ENCODE data around the gene PDE4B.
"Not testable (repeated sequence)": the region's sequence is repeated elsewhere in the genome, so short reads cannot be mapped to it uniquely, and the experiment has no call there.

The PDE4B gene

DNA sequence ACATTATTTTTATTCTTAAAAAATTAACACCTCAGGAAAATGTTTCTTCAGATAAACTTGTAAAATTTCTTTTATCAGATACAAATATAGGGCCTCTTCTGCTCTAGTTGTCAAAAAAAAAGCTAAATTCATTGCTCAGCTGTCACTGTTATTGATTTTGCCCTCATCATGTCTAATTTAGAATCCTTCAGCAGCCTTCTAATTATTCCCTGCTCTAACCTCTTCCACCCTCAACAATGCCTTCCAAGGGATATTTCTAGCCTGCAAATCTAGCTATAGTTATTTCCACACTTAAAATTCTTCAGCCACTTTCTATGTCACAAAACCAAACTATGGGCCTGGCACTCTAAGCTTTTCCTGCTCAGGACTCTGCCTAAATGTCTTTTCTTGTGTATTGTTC is 25.2 kb downstream of the PDE4B start:
- DNase-seq: no peak

DNA sequence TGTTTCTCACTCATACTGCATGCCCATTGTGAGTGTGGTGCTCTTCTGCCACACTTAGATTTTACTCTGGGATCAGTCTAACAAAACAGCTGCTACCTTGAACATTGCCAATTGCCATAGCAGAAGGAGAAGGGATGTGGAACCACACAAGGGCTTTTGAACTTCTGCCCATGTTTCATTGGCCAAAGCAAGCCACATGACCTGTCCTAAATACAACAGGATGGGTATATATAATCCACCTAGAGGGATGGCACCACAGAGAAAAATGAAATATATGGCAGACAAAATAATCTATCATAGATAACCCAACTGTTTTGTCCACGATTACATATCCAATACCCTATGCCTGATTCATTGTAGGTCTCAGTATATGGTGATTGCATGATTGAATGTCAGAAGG is 26.3 kb downstream of the PDE4B start:
- DNase-seq: no peak

DNA sequence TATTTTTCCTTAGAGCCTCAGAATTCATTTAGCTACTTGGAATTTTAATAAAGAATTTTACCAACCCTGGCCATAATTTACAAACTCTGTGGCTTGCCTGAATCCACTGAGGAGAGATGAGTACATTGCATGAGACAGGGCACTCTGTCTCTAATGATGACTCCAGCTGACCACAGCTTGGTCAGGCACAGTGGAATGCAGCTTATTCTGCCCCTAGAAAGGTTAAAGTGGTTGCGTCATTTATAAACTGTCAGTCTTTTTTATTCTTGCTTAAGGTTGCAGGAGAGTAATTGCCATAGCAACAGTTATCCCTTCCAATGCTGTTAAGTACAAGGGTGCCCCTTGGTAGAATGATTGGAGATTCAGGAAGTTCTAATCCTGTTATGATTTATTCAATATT is 28.3 kb downstream of the PDE4B start:
- DNase-seq: peak; percentile 39 to 73 (median 69)

DNA sequence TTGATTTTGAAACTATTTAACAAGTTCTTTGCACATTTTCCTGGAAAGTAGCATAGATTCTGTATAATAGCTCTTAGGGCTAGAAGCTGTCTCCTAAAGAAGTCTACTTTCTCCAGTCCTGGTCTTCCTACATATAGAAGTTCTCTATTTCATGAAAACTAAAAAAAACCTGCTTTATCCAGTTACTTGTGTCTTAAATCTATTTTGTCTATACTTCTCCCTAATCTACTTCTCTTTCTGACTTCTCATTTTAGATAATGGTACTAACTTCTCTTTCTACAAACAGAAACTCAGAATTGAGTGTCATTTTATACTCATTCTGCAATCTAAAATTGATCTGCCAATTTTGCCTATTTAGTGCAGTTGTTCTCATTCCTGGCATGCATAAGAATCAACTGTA is 28.7 kb downstream of the PDE4B start:
- DNase-seq: peak; percentile 7 to 54 (median 39)

DNA sequence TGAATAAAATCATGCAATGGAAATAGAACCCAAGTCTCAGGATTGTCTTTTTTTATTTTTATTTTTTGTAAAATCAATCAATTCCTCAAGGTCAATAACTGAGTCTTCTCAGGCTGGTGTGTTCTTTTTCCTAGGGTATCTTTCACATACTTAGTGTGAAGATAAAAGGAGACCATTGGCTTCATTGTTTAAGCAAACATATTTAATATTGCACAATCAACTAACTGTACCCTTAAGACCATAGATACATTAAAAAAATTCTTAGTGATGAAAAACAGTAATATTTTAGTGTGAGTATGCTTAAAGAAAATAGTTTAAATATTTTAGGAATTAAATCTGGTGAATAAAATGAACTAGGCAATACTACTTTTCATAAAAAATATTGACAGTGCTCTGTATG is 31.4 kb downstream of the PDE4B start:
- DNase-seq: no peak

DNA sequence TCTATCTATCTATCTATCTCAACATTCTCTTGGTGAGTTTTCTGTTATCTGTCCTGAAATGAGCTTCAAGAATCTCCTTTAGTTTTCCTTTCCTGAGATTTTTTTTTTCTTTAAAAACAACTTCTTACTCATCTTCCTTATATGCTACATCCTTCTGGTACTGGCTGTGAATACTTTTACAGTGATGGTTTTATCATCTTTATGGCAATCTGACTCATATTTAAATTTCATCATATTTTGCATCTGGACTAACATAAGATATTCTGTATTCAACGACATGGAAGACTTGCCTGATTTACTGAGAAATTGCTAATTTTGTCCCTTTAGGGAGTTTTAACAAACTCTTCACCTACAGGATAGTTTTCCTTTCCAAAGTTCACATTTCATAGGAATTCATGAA is 33.0 kb downstream of the PDE4B start:
- no peak for DNase-seq

DNA sequence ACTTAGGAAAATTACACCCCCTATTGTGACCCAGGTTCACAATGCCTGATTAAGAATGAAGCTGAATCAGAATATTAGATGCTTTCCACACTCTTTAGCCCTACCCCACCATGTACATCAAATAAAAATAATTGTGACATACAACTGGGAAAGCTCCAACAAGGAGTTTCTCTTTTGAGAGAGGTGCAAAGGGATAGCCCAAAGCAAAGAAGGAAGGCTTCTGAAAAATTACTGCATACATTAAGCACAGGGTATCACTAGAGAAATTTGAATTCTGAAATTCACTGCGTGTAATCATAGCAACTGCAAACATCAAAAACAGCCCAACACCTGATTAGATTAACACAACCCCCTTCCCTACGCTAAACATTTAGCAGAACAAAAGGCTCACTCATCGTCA is 34.1 kb downstream of the PDE4B start:
- DNase-seq: no peak

DNA sequence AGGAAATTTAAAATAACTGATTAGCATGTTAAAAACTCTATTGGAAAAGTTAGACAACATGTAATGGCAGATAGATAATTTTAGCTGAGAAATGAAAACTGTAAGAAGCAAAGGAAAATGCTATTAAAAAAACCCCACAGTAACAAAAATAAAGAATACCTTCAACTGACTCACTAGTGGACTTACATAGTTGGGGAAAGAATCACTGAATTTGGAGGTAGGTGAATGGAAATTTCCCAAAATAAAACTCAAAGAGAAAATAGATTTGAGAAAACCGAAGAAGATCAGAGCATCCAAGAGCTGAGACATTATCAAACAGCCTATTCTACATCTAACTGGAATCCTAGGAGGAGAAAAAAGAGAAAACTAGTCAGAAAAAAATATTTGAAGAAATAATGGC is 34.7 kb downstream of the PDE4B start:
- no peak for DNase-seq

DNA sequence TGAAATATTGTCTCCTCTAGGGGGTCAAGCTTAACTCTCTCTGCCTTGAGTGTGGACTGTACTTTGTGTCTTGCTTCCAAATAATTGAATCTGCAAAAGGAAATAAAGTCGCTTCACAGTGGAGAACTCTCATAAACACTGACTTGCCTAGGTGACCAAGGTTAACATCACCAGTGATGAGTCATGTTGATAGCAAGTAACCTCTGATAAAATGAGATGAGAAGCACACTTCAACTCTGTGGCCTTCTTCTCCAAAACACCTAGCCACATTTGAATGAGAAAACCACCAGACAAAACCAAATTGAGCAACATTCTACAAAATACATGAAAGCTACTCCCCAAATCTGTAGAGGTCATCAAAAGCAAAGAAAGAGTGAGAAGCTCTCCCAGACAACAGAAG is 37.6 kb downstream of the PDE4B start:
- DNase-seq: no peak

DNA sequence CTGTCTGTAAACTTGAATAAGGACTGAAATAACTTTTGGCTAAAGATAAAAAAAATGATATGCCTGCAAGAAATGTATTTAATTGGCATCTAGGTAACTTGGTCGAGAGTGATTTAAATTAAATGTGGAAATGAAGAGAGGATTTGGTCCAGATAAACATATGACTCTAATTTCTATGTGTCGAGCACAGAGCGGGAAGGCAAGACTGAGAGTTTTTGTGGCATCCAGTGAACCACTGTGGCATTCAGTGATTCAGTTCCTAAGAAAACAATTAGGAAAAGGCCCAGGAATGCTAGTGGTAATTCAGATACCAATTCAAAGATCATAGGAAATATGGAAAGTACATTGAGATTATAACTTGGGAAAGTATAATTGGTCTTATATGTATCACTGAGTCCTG is 39.6 kb downstream of the PDE4B start:
- DNase-seq: no peak

DNA sequence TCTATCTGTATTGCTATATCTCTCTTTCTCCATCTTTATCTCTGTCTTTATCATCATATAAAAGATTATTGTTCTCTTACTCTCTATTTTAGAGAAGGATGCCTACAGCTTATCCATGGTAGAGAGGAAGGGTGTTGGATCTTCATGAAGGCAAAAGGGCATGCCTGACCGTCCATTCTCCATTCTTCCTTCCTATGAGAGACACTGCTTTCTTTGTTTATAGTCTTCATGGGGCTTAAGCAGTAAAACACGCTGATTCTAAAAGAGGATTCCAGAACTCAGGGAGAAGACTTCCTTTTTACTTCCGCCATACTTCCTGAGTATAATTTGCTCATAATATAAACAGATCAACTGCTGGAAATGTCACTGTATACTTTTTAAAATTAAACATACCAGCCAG is 44.0 kb downstream of the PDE4B start:
- DNase-seq: no peak

DNA sequence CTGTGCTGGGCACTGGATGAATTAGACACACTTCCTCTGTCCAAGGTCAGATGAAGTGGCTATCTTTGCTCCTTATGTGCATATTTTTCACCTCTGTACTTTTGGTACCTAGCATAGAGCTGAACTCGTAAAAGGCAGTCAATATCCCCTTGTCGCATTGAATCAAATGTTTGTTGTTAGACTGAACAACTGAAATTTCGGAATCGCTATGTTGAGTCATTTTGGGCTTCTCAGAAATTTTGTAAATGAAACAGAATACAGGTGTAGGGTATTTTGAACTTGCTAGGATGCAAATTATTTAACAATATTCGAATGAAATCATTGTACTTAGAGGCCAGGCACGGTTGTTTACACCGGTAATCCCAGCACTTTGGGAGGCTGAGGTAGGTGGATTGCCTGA is 48.0 kb downstream of the PDE4B start:
- no peak for DNase-seq

DNA sequence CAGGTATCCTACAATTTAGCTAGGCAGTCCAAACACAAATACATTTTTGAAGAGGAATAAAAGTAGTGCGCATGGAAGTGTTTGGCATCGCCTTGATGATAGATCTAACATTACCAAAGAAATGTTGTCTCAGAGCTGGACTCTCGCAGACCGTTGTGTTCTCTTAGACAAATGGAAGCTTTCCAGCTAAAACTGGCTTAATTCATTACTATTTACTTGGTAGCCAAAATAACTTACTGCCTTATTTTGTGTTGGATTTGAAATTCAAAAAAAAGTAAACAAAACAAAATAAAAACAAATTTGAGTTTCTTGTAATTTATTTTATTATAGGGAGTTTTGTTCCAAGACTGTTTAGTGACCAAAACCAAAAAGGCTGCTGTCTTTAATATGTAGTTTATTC is 51.6 kb downstream of the PDE4B start:
- DNase-seq: no peak

DNA sequence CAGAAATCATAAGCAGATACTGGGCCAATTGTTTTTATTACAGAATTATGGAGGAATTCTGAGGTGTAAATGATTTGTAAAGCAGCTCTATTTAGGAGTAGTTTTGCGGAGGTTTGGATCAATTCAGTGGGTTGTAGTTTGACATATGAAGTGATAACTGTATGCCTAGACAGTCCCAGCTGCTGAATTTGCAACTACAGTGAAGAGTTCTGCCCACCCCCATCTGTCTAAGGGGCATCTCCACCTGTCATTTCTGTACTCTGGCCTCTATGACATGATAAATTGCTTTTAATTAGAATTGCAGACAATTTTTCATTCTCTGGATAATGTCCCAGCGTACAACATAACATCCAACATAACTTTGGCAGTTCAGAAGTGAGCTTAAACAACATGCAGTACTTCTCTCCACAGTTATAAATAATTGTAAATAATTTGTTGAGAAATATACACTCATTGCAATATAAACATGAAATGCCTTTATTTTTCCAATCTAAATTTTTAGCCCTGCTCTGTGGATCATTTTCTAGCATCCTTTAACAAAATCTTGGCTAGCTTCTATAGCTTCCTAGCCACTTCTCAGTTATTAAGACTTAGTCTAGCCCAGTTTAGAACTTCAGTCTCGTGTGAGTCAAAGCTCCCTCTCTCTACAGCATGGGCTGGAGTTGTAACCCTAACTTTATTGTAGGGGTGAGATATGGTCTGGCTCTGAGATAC is 52.3 kb downstream of the PDE4B start:
- DNase-seq: no peak

DNA sequence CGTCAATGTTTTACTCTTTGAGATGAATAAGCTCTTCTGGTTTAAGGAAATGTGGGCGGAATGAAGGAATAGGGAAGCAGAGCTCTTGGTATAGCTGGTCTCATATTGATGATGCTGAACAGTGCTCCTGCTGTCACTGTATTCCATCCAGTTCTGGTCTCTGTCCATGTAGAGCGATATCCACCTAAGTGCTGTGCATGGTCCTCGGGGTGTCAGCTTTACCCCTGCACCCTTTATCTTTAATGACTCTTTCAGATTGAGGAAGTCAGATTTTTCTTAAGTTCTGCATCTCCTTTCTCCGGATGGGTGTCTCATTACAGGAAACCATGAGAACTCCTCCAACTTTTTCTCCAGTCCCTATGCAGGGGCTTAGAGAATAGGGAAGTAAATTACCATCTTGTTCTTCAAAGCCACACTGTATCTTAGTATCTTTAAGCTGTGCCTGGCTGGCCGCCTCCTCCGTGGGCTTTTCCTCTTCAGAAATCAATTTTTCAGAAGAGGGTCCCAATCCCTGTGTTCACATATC is 52.9 kb downstream of the PDE4B start:
- peak; percentile 44 to 73 (median 65) for DNase-seq

DNA sequence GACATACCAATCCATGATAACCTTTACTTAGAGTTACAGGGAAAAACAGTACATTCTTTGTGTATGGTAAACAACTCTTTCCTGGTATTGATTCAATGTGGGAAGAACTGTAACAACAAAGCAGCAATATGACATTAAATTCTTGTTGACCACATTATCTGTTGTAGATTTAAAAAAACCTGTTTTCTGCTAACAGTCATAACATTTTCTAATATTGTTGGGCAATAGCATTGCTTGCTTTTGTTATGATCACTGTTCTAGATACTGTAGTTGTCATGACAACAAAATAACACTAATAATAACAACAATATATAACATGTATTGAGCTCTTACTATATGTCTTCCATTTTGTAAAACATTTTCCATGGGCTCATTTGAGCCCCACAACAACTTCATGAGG is 54.2 kb downstream of the PDE4B start:
- no peak for DNase-seq

DNA sequence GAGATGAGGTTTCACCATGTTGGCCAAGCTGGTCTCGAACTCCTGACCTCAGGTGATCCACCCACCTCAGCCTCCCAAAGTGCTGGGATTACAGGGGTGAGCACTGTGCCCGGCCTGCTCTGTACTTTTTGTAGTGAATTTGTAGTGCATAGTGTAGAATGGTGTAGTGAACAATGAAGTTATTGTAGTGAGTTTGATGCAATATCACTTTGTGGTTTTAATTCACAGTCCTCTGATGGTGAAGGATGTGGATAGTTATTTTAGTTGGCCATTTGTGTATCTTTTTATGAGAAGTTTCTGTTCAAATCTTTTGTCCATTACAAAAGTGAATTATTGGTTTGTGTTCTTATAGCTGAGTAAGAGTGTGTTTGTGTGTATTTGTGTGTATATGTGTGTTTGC is 57.6 kb downstream of the PDE4B start:
- no peak for DNase-seq

DNA sequence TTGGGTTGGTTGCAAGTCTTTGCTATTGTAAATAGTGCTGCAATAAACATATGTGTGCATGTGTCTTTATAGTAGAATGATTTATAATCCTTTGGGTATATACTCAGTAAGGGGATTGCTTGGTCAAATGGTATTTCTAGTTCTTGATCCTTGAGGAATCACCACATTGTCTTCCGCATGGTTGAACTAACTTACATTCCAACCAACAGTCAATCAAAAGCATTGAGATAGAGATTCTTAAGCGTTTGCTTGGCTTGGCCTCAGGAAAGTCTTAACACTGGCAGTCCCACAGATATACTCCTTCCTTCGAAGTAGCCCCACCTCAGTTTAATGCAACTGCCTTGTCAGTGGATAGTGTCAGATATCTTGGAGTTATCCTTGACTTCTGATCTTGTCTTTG is 63.9 kb downstream of the PDE4B start:
- not testable (repeated sequence) for DNase-seq

DNA sequence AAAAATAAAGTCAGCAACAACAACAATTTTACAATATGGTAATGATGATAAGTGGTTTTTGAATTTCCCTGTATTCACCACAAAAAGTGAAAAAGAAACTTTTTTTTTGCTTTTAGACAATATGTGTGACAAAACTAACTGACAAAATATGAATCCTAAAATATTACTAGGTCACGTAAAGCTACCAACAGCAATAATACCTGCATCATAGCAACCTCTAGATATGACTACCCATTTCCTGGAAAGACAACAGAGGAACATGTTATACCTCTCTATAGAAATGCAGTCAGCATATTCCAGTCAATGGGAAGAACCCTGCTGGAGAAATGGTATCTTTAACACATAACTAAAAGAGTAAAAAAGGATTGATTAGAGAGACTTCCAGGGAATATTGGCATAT is 73.7 kb downstream of the PDE4B start:
- no peak for DNase-seq

DNA sequence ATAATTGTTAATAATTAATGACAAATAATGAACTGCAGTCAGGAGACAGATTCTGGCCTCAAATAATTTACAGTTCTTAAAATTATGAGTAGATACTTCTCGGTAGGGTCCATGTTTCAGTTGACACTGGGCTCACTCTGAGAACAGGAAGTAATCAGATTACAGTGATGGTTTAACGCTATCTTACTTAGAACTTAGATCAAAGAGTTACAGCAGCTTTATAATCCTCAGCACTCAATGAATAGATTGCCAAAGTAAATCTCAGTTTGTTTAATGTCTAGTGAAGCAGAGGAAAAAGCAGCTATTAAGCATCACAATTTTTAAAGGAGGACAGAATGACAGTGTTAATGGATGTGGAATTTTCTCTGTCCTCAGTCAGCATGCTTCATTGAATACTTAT is 79.6 kb downstream of the PDE4B start:
- DNase-seq: no peak

DNA sequence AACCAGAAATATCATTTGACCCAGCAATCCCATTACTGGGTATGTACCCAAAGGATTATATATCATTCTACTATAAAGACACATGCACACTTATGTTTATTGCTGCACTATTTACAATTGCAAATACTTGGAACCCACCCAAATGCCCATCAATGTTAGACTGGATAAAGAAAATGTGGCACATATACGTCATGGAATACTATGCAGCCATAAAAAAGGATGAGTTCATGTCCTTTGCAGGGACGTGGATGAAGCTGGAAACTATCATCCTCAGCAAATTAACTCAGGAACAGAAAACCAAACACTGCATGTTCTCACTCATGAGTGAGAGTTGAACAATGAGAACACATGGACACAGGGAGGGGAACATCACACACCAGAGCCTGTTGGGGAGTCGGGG is 85.6 kb downstream of the PDE4B start:
- DNase-seq: not testable (repeated sequence)

DNA sequence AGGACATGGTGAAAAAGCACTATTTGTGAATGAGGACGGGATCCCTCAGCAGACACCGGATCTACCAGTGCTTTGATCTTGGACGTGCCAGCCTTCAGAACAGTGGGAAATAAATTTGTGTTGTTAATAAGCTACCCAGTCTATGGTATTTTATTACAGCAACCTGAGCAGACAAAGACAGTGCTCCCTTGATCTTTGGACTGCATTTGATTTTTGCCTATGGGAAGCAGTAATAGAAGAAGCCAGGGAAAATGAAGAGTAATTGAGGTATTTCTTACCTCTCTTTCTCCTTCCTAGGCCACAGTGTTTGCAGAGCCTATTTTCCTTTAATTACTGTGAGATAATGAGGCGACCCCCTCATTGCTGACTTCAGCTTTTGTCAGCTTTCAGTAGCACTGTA is 87.9 kb downstream of the PDE4B start:
- no peak for DNase-seq

DNA sequence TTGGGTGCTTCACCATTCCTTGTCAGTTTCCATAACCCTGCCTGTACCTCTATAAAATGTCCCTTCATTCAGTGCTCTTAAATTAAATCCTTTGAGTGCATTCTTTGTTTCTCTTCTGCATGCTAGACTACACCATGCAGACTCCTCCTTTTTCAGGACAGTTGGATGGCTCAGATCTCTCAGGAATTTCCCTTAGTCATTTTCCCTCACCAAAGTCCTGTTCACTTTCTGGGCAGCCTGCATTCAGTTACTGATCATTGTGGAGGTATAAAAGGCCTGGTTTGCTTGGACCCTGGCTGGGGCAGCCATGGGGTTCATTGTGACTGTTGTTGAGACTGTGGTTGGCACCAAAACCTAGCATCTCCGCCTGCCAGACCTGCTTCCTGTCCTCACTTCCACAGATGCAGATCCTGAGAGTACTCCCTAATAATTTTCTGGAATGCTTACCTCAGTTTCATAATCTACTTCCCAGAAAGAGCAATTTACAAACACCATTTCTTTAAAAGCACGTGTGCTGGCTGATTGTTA is 88.4 kb downstream of the PDE4B start:
- no peak for DNase-seq

DNA sequence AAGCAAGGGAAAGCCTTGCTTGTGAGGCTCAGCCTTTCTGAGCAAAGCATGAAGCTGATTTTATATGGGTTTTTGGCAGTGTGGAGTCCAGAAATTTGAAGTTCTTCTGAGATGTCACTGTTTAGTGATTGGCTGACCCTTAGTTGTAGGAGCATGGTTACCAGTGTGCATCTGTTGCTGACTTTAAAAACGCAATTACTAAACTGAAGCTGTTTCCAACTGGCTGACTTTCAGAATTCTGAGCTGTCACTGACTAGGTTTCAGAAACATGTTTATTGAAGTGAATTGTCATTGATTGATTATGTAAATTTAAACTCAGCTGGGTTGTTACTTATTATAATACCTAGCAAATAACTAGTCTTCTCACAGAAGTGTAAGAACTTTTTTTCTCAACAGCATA is 89.4 kb downstream of the PDE4B start:
- no peak for DNase-seq

DNA sequence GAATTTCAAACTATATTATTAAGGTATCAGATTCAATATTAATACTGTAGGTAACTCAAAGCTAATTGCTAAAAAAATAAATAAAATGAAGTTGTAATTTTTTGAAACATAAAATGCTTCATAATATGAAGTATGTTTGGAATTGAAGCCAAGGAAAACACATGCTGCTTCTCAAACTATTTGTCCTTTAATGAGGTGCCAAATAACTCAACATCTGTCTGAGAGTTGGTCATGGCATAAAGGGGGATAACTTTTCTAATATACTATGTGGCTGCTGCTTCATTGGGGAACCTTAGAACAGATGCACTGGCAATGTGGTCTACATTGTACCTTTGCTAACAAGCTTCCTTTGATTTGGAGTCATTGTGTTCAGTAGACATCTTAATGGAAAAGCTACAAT is 96.7 kb downstream of the PDE4B start:
- DNase-seq: no peak

Data from suppressor macrophage treated with lipopolysaccharide for 1 hour (primary cell).